ENCODE results near the gene EPSTI1.

DNA sequence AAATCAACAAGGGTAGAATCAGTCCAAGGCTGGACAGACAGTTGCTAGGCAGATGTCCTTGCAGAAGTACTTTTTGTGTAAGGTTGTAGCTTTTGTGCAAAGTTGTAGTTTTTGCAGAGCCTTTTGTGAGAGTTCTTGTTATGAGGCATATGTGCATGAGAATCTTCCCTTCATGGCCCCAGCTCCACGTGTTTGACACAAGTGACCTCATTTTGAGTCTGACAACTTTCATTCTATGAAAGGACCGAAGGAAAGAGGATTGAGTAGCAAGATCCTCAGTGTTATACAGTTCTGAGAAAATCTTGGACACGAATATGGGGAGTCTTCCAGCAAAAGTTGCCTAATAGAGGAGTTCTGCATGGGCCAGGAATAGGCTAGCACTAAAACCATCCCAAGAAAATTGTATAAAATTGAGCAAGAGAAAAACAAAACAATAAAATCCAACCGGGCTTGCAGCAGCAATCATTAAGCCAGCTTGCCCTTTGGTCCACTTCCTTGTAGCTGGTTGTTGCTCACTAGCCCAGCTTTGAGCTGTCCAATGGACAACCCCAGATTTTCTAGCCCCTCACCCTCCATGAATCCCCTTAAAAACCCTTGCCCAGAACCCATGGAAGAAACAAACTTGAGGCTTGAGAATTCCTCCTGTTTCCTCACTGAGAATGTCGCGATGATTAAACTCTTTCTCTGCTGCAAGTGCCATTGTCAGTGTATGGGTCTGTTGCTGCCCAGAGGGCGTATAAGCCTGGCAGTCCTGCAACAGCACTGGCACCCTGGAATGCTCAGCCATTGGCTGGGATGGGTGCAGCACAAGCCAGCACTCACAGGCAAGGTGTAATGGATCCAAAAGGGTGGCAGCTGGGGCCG lies 6.5 kb downstream of the EPSTI1 start:
- TF ChIP-seq, protein P1, sequence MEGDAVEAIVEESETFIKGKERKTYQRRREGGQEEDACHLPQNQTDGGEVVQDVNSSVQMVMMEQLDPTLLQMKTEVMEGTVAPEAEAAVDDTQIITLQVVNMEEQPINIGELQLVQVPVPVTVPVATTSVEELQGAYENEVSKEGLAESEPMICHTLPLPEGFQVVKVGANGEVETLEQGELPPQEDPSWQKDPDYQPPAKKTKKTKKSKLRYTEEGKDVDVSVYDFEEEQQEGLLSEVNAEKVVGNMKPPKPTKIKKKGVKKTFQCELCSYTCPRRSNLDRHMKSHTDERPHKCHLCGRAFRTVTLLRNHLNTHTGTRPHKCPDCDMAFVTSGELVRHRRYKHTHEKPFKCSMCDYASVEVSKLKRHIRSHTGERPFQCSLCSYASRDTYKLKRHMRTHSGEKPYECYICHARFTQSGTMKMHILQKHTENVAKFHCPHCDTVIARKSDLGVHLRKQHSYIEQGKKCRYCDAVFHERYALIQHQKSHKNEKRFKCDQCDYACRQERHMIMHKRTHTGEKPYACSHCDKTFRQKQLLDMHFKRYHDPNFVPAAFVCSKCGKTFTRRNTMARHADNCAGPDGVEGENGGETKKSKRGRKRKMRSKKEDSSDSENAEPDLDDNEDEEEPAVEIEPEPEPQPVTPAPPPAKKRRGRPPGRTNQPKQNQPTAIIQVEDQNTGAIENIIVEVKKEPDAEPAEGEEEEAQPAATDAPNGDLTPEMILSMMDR (conservative IDR thresholded peaks at IDR 0.05 in 1 of 2, IDR thresholded peaks at IDR 0.05 in 1 of 2; ENCODE audit: extremely low read depth in 1 of 2, insufficient read depth in 1 of 2, low read depth in 1 of 2, low read length in 2 of 2): no peak
- TF ChIP-seq EZH2 (IDR thresholded peaks at IDR 0.05; ENCODE audit: borderline replicate concordance, low read length): no peak
